Ovary (tissue), 9 donors: ENCODE data around the gene TGFBR2. TPM values are rescaled to one million over a fixed set of nuclear protein-coding genes. Genes with fewer than 3 reads are reported as not detected.
A peak's percentile ranks its signal among the peaks of the same experiment; 100 is the strongest.

ENCODE experiments used
- DNase-seq, 5 donors: peaks; one replicate each; pipeline ENCODE4 v3.0.0-alpha.2; 2019 to 2020
- H3K27ac ChIP-seq, 2 donors: fragments of 200-600 bp; one replicate each; pipeline versions ENCODE4 v1.5.1 to v1.8.0; 2019 to 2022
- H3K27me3 ChIP-seq: fragments of 200-600 bp; one replicate; pipeline ENCODE4 v1.8.0; 2022
- H3K36me3 ChIP-seq: fragments of 200-600 bp; sonication (generic); one replicate; pipeline ENCODE4 v1.5.1; 2019
- H3K4me1 ChIP-seq: one replicate; pipeline ENCODE4 v1.8.1; 2013; ENCODE audit warnings: mild to moderate bottlenecking, moderate library complexity; ENCODE audit not compliant: insufficient read depth
- H3K4me3 ChIP-seq: fragments of 200-600 bp; sonication (generic); one replicate; pipeline ENCODE4 v1.5.1; 2017
- H3K9me3 ChIP-seq, 2 donors: fragments of 200-600 bp in 1 of 2; sonication (generic) in 1 of 2; one replicate each; pipeline versions ENCODE4 v1.5.1 to v1.8.1; 2013 to 2019; ENCODE audit warnings: mild to moderate bottlenecking in 1 of 2, moderate library complexity in 1 of 2
- CTCF ChIP-seq, 3 donors: fragments of 450-650 bp in 2 of 3; fragments of 200-600 bp in 1 of 3; IDR thresholded peaks; one replicate each; pipeline versions ENCODE4 v1.5.1 to v1.8.0; 2016 to 2022; ENCODE audit warnings: antibody characterized with exemption in 3 of 3, mild to moderate bottlenecking in 1 of 3
- EP300 ChIP-seq: sonication (generic); formaldehyde crosslinking; IDR thresholded peaks from one replicate; pipeline ENCODE4 v1.6.1; 2017; ENCODE audit warnings: antibody characterized with exemption
- POLR2A ChIP-seq: fragments of 450-650 bp; IDR thresholded peaks from one replicate; pipeline ENCODE4 v1.6.1; 2017; ENCODE audit warnings: antibody characterized with exemption, mild to moderate bottlenecking, moderate library complexity
- WGBS, 3 donors: extraction: QIAGEN DNeasy Blood & Tissue Kit in 1 of 3; methylation state at CpG; one replicate each; pipeline versions ENCODE4 v1.1.5 to v1.1.7; 2013 to 2017; 5-methylcytosine and 5-hydroxymethylcytosine counted together
- intact Hi-C, 4 donors: fragments of 100-400 bp; cut with DNase I; formaldehyde crosslinking; loops; one replicate each; pipeline versions ENCODE4 v1.11.0 to v1.15.1; 2022 to 2023
- polyA plus RNA-seq, 2 donors: library from polyadenylated mRNA; stranded (reverse); fragments of 200-250 nt in 1 of 2; fragments of 350-450 nt in 1 of 2; fragmentation: Illumina TruSeq in 1 of 2; extraction: RNeasy Lipid Tissue Mini Kit (QIAGEN cat#74804) in 1 of 2; gene quantifications; one replicate each; pipeline ENCODE4 v1.2.3, GENCODE V29; 2013 to 2014
- total RNA-seq, 7 donors: library from RNA; depleted of rRNA in 2 of 7; stranded (reverse); fragments of >200 nt in 2 of 7; fragmentation: NEBNext Ultra II Directional in 3 of 7; extraction: Animal tissue kit (Norgen Biotek cat#: 25700) in 3 of 7; gene quantifications; one replicate each; pipeline versions ENCODE4 v1.1.0 to v1.2.4, GENCODE V29; 2016 to 2023
- donor health status: DM: no; HTN: no; CAD: no; lungs with moderate emphysema.
- donor health status: DM: no; HTN: no; CAD: no.
- donor health status: Bipolar disorder and iron deficiency.
- donor health status: DM: yes; HTN: yes; CAD: no.
- donor health status: DM: no; HTN: no; CAD: no.
- donor health status: DM: yes; HTN: yes; CAD: no.

TGFBR2 gene
- total and polyA plus RNA-seq, 9 donors: 26.8 to 158 (median 53.8) TPM

DNA sequence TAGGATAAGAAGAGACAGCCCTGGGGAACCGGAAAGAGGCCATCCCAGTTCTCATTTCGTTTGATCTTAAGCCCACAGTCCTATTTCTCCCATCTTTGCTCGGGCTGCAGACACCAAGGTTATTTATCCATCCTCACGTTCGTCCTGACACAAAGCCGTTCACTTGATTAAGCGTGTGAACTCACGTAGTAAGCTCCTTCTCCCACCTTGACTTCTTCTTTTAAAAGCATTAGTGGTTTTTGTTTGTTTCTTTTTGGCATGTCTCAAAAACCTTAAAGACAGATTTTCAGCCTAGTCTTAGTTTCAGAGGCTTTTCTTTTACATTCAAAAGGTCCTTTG is 70.9 kb downstream of the TGFBR2 start:
- no peaks in the 10 kb centered on the region for H3K36me3 ChIP-seq
- intact Hi-C loops: no loop called here
- no peak for DNase-seq

DNA sequence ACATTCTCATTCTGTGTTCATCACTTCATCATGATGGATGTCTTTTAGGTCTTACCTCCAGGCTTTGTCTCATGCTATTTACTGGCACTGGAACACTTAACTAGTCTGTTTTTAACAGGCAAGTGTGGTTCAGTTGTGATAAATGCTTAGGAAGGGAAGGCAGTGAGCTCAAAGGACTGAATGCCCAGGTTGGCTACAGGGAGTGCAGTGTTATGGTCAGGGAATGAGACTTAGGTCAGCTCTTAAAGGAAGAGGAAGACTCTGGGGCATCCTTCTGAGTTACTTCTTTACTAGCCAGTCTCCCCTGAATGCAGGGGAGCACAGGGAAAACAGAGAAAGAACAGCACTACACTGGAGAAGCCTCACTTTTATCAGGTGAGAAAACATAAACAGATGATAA is 72.6 kb downstream of the TGFBR2 start:
- intact Hi-C loops: no loop called here
- Histone ChIP-seq H3K4me3 (no peak overlapping the region), H3K9me3 (no peaks in the 10 kb centered on the region), H3K27me3 (no peaks in the 10 kb centered on the region), H3K4me1 (peaks cover 23% of the 10 kb centered on the region), H3K27ac (no peak overlapping the region), H3K36me3 (no peaks in the 10 kb centered on the region)
- DNase-seq: no peak
- TF ChIP-seq POLR2A: no peak
- TF ChIP-seq CTCF (IDR thresholded peaks at IDR 0.05): no peak
- TF ChIP-seq EP300: no peak

More for the DNA sequence above, 70.9 kb downstream of the TGFBR2 start:
- Histone ChIP-seq H3K27me3 (no peaks in the 10 kb centered on the region), H3K4me3 (no peak overlapping the region), H3K9me3 (no peaks in the 10 kb centered on the region), H3K4me1 (peaks cover 20% of the 10 kb centered on the region), H3K27ac (no peak overlapping the region)
- 63 to 74% (median 65%) methylated on average over 8 of the region's 8 CpGs for WGBS, 3 donors
- TF ChIP-seq EP300: no peak
- TF ChIP-seq CTCF (IDR thresholded peaks at IDR 0.05): no peak
- no peak for TF ChIP-seq POLR2A

DNA sequence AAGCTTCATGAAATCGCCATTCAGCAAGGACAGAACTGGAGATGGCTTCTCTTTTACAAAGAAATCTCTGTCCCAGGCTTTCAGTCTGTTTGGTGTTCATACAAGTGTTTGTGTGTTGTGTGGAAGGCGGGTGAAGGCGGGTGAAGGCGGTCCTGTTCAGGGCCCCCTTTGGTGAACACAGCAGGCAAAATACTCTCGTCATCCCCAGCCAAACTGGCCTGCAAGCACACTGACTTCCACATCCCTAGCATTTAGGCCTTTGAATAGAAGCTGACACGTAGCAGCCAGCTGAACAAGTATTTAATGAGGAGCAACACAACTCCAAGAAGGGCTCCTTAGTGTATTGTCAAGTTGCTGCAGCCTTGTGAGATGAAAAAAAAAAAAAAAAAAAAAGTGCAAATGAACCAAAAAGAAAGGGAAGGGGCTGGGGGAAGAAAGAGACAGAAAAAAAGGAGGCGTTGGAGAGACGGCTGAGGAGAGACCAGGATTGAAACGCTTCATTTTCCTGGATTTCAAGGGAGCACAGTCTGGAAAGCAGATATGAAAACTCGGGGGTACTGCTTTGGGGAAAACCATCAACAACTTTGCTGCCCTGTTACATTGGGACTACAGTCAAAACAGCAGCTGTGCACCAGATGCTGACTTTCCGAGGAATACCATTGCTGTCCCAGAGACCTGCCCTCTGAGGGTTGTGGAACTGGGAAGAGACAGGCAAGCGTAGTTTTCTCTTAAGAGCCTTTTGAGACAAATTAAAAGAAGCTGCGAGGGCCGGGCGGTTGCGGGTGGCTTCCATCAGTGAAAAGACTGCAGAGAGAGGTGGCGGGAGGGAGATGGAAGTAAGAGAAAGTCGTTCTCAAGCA is 74.6 kb downstream of the TGFBR2 start:
- WGBS, 3 donors: 19 to 36% (median 23%) methylated on average over 18 of the region's 18 CpGs
- no peaks in the 10 kb centered on the region for H3K9me3 ChIP-seq
- TF ChIP-seq EP300: no peak
- no peak for TF ChIP-seq POLR2A
- TF ChIP-seq CTCF (IDR thresholded peaks at IDR 0.05): no peak
- no peak overlapping the region for H3K4me3 ChIP-seq
- H3K4me1 ChIP-seq: peaks cover 25% of the 10 kb centered on the region
- DNase-seq: peak; percentile 46 to 59 (median 56)
- H3K27ac ChIP-seq: peak overlapping the region in 1 of 2 donors; percentile 72
- no peaks in the 10 kb centered on the region for H3K36me3 ChIP-seq
- H3K27me3 ChIP-seq: no peaks in the 10 kb centered on the region
- intact Hi-C loops: loop anchor here in 3 of 4 donors (10.0 kb wide), 2 partner anchors 76 to 156 kb away; partner anchors contain the start of gene TGFBR2 (in 2 of the 3)

- peak overlapping the region in 1 of 2 donors; percentile 72 for H3K27ac ChIP-seq
- TF ChIP-seq POLR2A: no peak
- no peak for TF ChIP-seq EP300
- TF ChIP-seq CTCF (IDR thresholded peaks at IDR 0.05): no peak
- H3K36me3 ChIP-seq: no peaks in the 10 kb centered on the region
- intact Hi-C loops: loop anchor here in 3 of 4 donors (10.0 kb wide), 2 partner anchors 77 to 157 kb away; partner anchors contain the start of gene TGFBR2 (in 2 of the 3)
- H3K4me3 ChIP-seq: no peak overlapping the region
- H3K27me3 ChIP-seq: no peaks in the 10 kb centered on the region
- DNase-seq: peak; percentile 36 to 57 (median 54)
- no peaks in the 10 kb centered on the region for H3K9me3 ChIP-seq
- 21 to 35% (median 26%) methylated on average over 6 of the region's 6 CpGs for WGBS, 3 donors
- peaks cover 22% of the 10 kb centered on the region for H3K4me1 ChIP-seq
Observed at GRCh38 chr3:30681649-30682211, 75.3 kb downstream of the TGFBR2 start.
